Measurements from ENCODE around the gene INTS11.

Gene INTS11

GRCh38 chr1:1285611-1286311, 38.7 kb downstream of the INTS11 start:
- no peak for DNase-seq (ENCODE audit: low read depth)
- no peak overlapping the region for H3K4me3 ChIP-seq (ENCODE audit: low read depth, low read length)
- TF ChIP-seq CTCF (IDR thresholded peaks at IDR 0.05; ENCODE audit: control insufficient read depth, extremely low read depth, insufficient read depth) = no peak

- no peak for DNase-seq (ENCODE audit: low read depth)
- H3K4me3 ChIP-seq (ENCODE audit: low read depth, low read length) = no peak overlapping the region
- TF ChIP-seq CTCF (IDR thresholded peaks at IDR 0.05; ENCODE audit: control insufficient read depth, extremely low read depth, insufficient read depth) = no peak
Observed at GRCh38 chr1:1285102-1285571, 39.3 kb downstream of the INTS11 start.

- no peak for TF ChIP-seq CTCF (IDR thresholded peaks at IDR 0.05; ENCODE audit: control insufficient read depth, extremely low read depth, insufficient read depth)
- no peak for DNase-seq (ENCODE audit: low read depth)
- no peak overlapping the region for H3K4me3 ChIP-seq (ENCODE audit: low read depth, low read length)
Observed at GRCh38 chr1:1284221-1285101, 40.0 kb downstream of the INTS11 start.

GRCh38 chr1:1283821-1284220, 40.6 kb downstream of the INTS11 start:
- no peak for DNase-seq (ENCODE audit: low read depth)
- no peak overlapping the region for H3K4me3 ChIP-seq (ENCODE audit: low read depth, low read length)
- no peak for TF ChIP-seq CTCF (IDR thresholded peaks at IDR 0.05; ENCODE audit: control insufficient read depth, extremely low read depth, insufficient read depth)

- no peak for DNase-seq (ENCODE audit: low read depth)
- H3K4me3 ChIP-seq (ENCODE audit: low read depth, low read length) = no peak overlapping the region
- no peak for TF ChIP-seq CTCF (IDR thresholded peaks at IDR 0.05; ENCODE audit: control insufficient read depth, extremely low read depth, insufficient read depth)
Observed at GRCh38 chr1:1282998-1283397, 41.5 kb downstream of the INTS11 start.

GRCh38 chr1:1281533-1282321, 42.7 kb downstream of the INTS11 start:
- no peak for TF ChIP-seq CTCF (IDR thresholded peaks at IDR 0.05; ENCODE audit: control insufficient read depth, extremely low read depth, insufficient read depth)
- H3K4me3 ChIP-seq (ENCODE audit: low read depth, low read length) = no peak overlapping the region
- peak; percentile 46 for DNase-seq (ENCODE audit: low read depth)

All from LNCaP clone FGC (cell line).